Liver (tissue), 9 donors: ENCODE data around the gene HUNK. TPM values are rescaled to one million over a fixed set of nuclear protein-coding genes. Genes with fewer than 3 reads are reported as not detected.

ENCODE experiments used
- DNase-seq: peaks from one replicate; pipeline ENCODE4 v3.0.0-alpha.2; 2017; ENCODE audit warnings: low spot score
- H3K27ac ChIP-seq, 2 donors: one replicate each; pipeline ENCODE4 v1.7.0; 2013; ENCODE audit warnings: inconsistent platforms in 2 of 2, low read length in 2 of 2, control low read depth in 1 of 2, low read depth in 1 of 2, mild to moderate bottlenecking in 1 of 2
- H3K27me3 ChIP-seq, 4 donors: one replicate each; pipeline versions ENCODE4 v1.6.1 to v1.7.0; 2013; ENCODE audit warnings: low read length in 3 of 4, inconsistent platforms in 1 of 4, mild to moderate bottlenecking in 1 of 4, moderate library complexity in 1 of 4; ENCODE audit not compliant: control insufficient read depth in 4 of 4, insufficient read depth in 4 of 4
- H3K36me3 ChIP-seq, 4 donors: one replicate each; pipeline versions ENCODE4 v1.6.1 to v1.7.0; 2013; ENCODE audit warnings: low read length in 3 of 4, mild to moderate bottlenecking in 3 of 4, low read depth in 1 of 4, moderate library complexity in 1 of 4; ENCODE audit not compliant: control insufficient read depth in 4 of 4, insufficient read depth in 3 of 4
- H3K4me1 ChIP-seq, 4 donors: one replicate each; pipeline versions ENCODE4 v1.6.1 to v1.7.0; 2013; ENCODE audit warnings: low read length in 3 of 4, mild to moderate bottlenecking in 3 of 4, moderate library complexity in 1 of 4; ENCODE audit not compliant: control insufficient read depth in 4 of 4, insufficient read depth in 4 of 4
- H3K4me3 ChIP-seq, 3 donors: one replicate each; pipeline versions ENCODE4 v1.6.1 to v1.7.0; 2013; ENCODE audit warnings: low read length in 3 of 3, control low read depth in 1 of 3, low read depth in 1 of 3, mild to moderate bottlenecking in 1 of 3
- H3K9ac ChIP-seq, 2 donors: one replicate each; pipeline ENCODE4 v1.7.0; 2013; ENCODE audit warnings: low read length in 2 of 2, mild to moderate bottlenecking in 2 of 2, moderate library complexity in 2 of 2, control low read depth in 1 of 2, low read depth in 1 of 2
- H3K9me3 ChIP-seq, 4 donors: one replicate each; pipeline versions ENCODE4 v1.6.1 to v1.7.0; 2013; ENCODE audit warnings: low read length in 3 of 4; ENCODE audit not compliant: control insufficient read depth in 4 of 4
- ATF3 ChIP-seq: IDR thresholded peaks from 2 replicates; pipeline ENCODE4 v1.6.1; 2016; ENCODE audit warnings: antibody characterized with exemption
- CTCF ChIP-seq: fragments of 150-350 bp; IDR thresholded peaks from 2 replicates; pipeline ENCODE4 v1.5.1; 2017; ENCODE audit warnings: improper control_type of control experiment, low read depth, low read length; ENCODE audit not compliant: missing input control
- EGR1 ChIP-seq, 2 donors: IDR thresholded peaks; 2 replicates each; pipeline ENCODE4 v1.6.1; 2016 to 2018; ENCODE audit warnings: antibody characterized with exemption in 2 of 2, low read depth in 2 of 2
- FOXA1 ChIP-seq: IDR thresholded peaks from 2 replicates; pipeline ENCODE4 v1.6.1; 2016; ENCODE audit warnings: antibody characterized with exemption
- FOXA2 ChIP-seq: IDR thresholded peaks from 2 replicates; pipeline ENCODE4 v1.6.1; 2016; ENCODE audit warnings: antibody characterized with exemption
- GABPA ChIP-seq, 2 donors: IDR thresholded peaks in 1 of 2; conservative IDR thresholded peaks in 1 of 2; 2 replicates each; pipeline ENCODE4 v1.6.1; 2016; ENCODE audit warnings: antibody characterized with exemption in 2 of 2, mild to moderate bottlenecking in 1 of 2, moderate library complexity in 1 of 2
- HNF4A ChIP-seq, 2 donors: conservative IDR thresholded peaks; 2 replicates each; pipeline ENCODE4 v1.6.1; 2016; ENCODE audit warnings: antibody characterized with exemption in 2 of 2, mild to moderate bottlenecking in 2 of 2
- HNF4G ChIP-seq: IDR thresholded peaks from 2 replicates; pipeline ENCODE4 v1.6.1; 2016; ENCODE audit warnings: antibody characterized with exemption
- JUND ChIP-seq, 2 donors: IDR thresholded peaks; 2 replicates each; pipeline ENCODE4 v1.6.1; 2016; ENCODE audit warnings: antibody characterized with exemption in 2 of 2
- NR2F2 ChIP-seq: IDR thresholded peaks from 2 replicates; pipeline ENCODE4 v1.6.1; 2016; ENCODE audit warnings: antibody characterized with exemption
- RAD21 ChIP-seq, 2 donors: IDR thresholded peaks; 2 replicates each; pipeline ENCODE4 v1.6.1; 2016; ENCODE audit warnings: antibody characterized with exemption in 2 of 2, mild to moderate bottlenecking in 2 of 2
- REST ChIP-seq: IDR thresholded peaks from 2 replicates; pipeline ENCODE4 v1.6.1; 2016; ENCODE audit warnings: antibody characterized with exemption, mild to moderate bottlenecking
- SP1 ChIP-seq: IDR thresholded peaks from 2 replicates; pipeline ENCODE4 v1.6.1; 2018; ENCODE audit warnings: antibody characterized with exemption, mild to moderate bottlenecking
- TAF1 ChIP-seq: conservative IDR thresholded peaks from 2 replicates; pipeline ENCODE4 v1.6.1; 2016; ENCODE audit warnings: antibody characterized with exemption, mild to moderate bottlenecking
- YY1 ChIP-seq: IDR thresholded peaks from 2 replicates; pipeline ENCODE4 v1.6.1; 2016; ENCODE audit warnings: antibody characterized with exemption, mild to moderate bottlenecking
- ZBTB33 ChIP-seq: IDR thresholded peaks from 2 replicates; pipeline ENCODE4 v1.6.1; 2016; ENCODE audit warnings: antibody characterized with exemption
- WGBS: extraction: QIAGEN DNeasy Blood & Tissue Kit; methylation state at CpG from one replicate; pipeline ENCODE4 v1.1.7; 2013; 5-methylcytosine and 5-hydroxymethylcytosine counted together
- polyA plus RNA-seq, 2 donors: library from polyadenylated mRNA; stranded (reverse) in 1 of 2; unstranded in 1 of 2; fragments of 200-250 nt in 1 of 2; fragments of >200 nt in 1 of 2; fragmentation: Nextera tagmentation in 1 of 2; extraction: Ambion mirVana in 1 of 2; gene quantifications; one replicate each; pipeline versions ENCODE4 v1.2.1 to v1.2.3, GENCODE V29; 2013 to 2015
- total RNA-seq, 2 donors: library from RNA; depleted of rRNA; stranded (reverse); fragments of >200 nt; gene quantifications; one replicate each; pipeline ENCODE4 v1.2.3, GENCODE V29; 2014
- donor health status: healthy.
- donor health status: healthy.
- donor health status: healthy.
- donor health status: healthy.
- donor health status: healthy.

Gene HUNK
- total and polyA plus RNA-seq, 4 donors = 0.11 to 0.92 (median 0.30) TPM

- no peak overlapping the region for H3K27ac ChIP-seq
- H3K4me1 ChIP-seq = no peaks in the 10 kb centered on the region
- H3K36me3 ChIP-seq = no peaks in the 10 kb centered on the region
- H3K27me3 ChIP-seq = no peaks in the 10 kb centered on the region
- H3K9ac ChIP-seq = no peak overlapping the region
- DNase-seq = no peak
- no peaks in the 10 kb centered on the region for H3K9me3 ChIP-seq
- no peak overlapping the region for H3K4me3 ChIP-seq
- TF ChIP-seq GABPA (IDR thresholded peaks at IDR 0.05 in 1 of 2, conservative IDR thresholded peaks at IDR 0.05 in 1 of 2) = no peak
- TF ChIP-seq EGR1 (IDR thresholded peaks at IDR 0.05; ENCODE audit: low read depth in 2 of 2) = no peak
- TF ChIP-seq JUND (IDR thresholded peaks at IDR 0.05) = no peak
- no peak for TF ChIP-seq FOXA2
- TF ChIP-seq TAF1 = no peak
- TF ChIP-seq FOXA1 = no peak
- no peak for TF ChIP-seq RAD21 (IDR thresholded peaks at IDR 0.05)
- TF ChIP-seq HNF4A (conservative IDR thresholded peaks at IDR 0.05) = no peak
- TF ChIP-seq NR2F2 = no peak
- TF ChIP-seq SP1 = no peak
- TF ChIP-seq REST = no peak
- TF ChIP-seq CTCF = no peak
- no peak for TF ChIP-seq ATF3
- no peak for TF ChIP-seq ZBTB33
- no peak for TF ChIP-seq YY1
- TF ChIP-seq HNF4G = no peak
- WGBS = 68% methylated on average over 20 of the region's 20 CpGs
Observed at GRCh38 chr21:31908106-31909031, 35.5 kb downstream of the HUNK start.
